ENCODE measurements around the gene B9D1.

B9D1 gene

GRCh38 chr17:19348806-19349205, 13.7 kb downstream of the B9D1 start:
- Histone ChIP-seq H3K79me2 (ENCODE audit: control insufficient read depth, low read length) (no peaks in the 10 kb centered on the region), H4K20me1 (ENCODE audit: control insufficient read depth, insufficient read depth, low read depth, low read length) (no peaks in the 10 kb centered on the region), H3K4me2 (ENCODE audit: low read length) (no peak overlapping the region), H3K4me3 (ENCODE audit: low read length) (no peak overlapping the region), H3K36me3 (ENCODE audit: control insufficient read depth, low read length) (no peaks in the 10 kb centered on the region), H3K4me1 (ENCODE audit: control insufficient read depth, low read length) (peaks cover 8% of the 10 kb centered on the region), H3F3A (ENCODE audit: control insufficient read depth, insufficient read depth) (no peaks in the 10 kb centered on the region), H3K27me3 (ENCODE audit: control insufficient read depth, low read length) (peaks cover 2% of the 10 kb centered on the region; the same call in 1 of the 2 replicates), H3K9me3 (ENCODE audit: control insufficient read depth, insufficient read depth, low read length) (no peaks in the 10 kb centered on the region), H3K27ac (ENCODE audit: low read depth, low read length) (no peak overlapping the region), H3K9me2 (replicated peaks; ENCODE audit: control insufficient read depth, low read length) (no peaks in the 10 kb centered on the region)
- TF ChIP-seq CTCF (IDR thresholded peaks at IDR 0.05; ENCODE audit: low read depth, low read length, poor library complexity, severe bottlenecking): no peak

- Histone ChIP-seq H3K4me2 (ENCODE audit: low read length) (no peak overlapping the region), H3K9me2 (replicated peaks; ENCODE audit: control insufficient read depth, low read length) (no peaks in the 10 kb centered on the region), H3K4me3 (ENCODE audit: low read length) (no peak overlapping the region), H3K4me1 (ENCODE audit: control insufficient read depth, low read length) (peaks cover 8% of the 10 kb centered on the region), H3K27ac (ENCODE audit: low read depth, low read length) (no peak overlapping the region), H3F3A (ENCODE audit: control insufficient read depth, insufficient read depth) (no peaks in the 10 kb centered on the region), H3K79me2 (ENCODE audit: control insufficient read depth, low read length) (no peaks in the 10 kb centered on the region), H3K9me3 (ENCODE audit: control insufficient read depth, insufficient read depth, low read length) (no peaks in the 10 kb centered on the region), H4K20me1 (ENCODE audit: control insufficient read depth, insufficient read depth, low read depth, low read length) (no peaks in the 10 kb centered on the region), H3K27me3 (ENCODE audit: control insufficient read depth, low read length) (peaks cover 2% of the 10 kb centered on the region; the same call in 1 of the 2 replicates), H3K36me3 (ENCODE audit: control insufficient read depth, low read length) (no peaks in the 10 kb centered on the region)
- TF ChIP-seq CTCF (IDR thresholded peaks at IDR 0.05; ENCODE audit: low read depth, low read length, poor library complexity, severe bottlenecking): no peak
- no peak for TF ChIP-seq EZH2phosphoT487 (IDR thresholded peaks at IDR 0.05; ENCODE audit: borderline replicate concordance, low read length)
Observed at GRCh38 chr17:19348081-19348650, 14.4 kb downstream of the B9D1 start.

GRCh38 chr17:19347323-19348080, 15.0 kb downstream of the B9D1 start:
- H4K20me1 ChIP-seq (ENCODE audit: control insufficient read depth, insufficient read depth, low read depth, low read length): no peaks in the 10 kb centered on the region
- H3K9me2 ChIP-seq (replicated peaks; ENCODE audit: control insufficient read depth, low read length): no peaks in the 10 kb centered on the region
- H3K79me2 ChIP-seq (ENCODE audit: control insufficient read depth, low read length): no peaks in the 10 kb centered on the region
- H3F3A ChIP-seq (ENCODE audit: control insufficient read depth, insufficient read depth): no peaks in the 10 kb centered on the region
- no peak for TF ChIP-seq CTCF (IDR thresholded peaks at IDR 0.05; ENCODE audit: low read depth, low read length, poor library complexity, severe bottlenecking)
- no peak for TF ChIP-seq EZH2phosphoT487 (IDR thresholded peaks at IDR 0.05; ENCODE audit: borderline replicate concordance, low read length)
- peaks cover 2% of the 10 kb centered on the region; the same call in 1 of the 2 replicates for H3K27me3 ChIP-seq (ENCODE audit: control insufficient read depth, low read length)
- no peak overlapping the region for H3K4me3 ChIP-seq (ENCODE audit: low read length)
- no peaks in the 10 kb centered on the region for H3K9me3 ChIP-seq (ENCODE audit: control insufficient read depth, insufficient read depth, low read length)
- H3K27ac ChIP-seq (ENCODE audit: low read depth, low read length): no peak overlapping the region
- peaks cover 8% of the 10 kb centered on the region for H3K4me1 ChIP-seq (ENCODE audit: control insufficient read depth, low read length)
- no peak overlapping the region for H3K4me2 ChIP-seq (ENCODE audit: low read length)
- no peaks in the 10 kb centered on the region for H3K36me3 ChIP-seq (ENCODE audit: control insufficient read depth, low read length)
